ENCODE results near the gene ASMTL.
"Not testable (repeated sequence)": the region's sequence is repeated elsewhere in the genome, so short reads cannot be mapped to it uniquely, and the experiment has no call there.

ASMTL gene

DNA sequence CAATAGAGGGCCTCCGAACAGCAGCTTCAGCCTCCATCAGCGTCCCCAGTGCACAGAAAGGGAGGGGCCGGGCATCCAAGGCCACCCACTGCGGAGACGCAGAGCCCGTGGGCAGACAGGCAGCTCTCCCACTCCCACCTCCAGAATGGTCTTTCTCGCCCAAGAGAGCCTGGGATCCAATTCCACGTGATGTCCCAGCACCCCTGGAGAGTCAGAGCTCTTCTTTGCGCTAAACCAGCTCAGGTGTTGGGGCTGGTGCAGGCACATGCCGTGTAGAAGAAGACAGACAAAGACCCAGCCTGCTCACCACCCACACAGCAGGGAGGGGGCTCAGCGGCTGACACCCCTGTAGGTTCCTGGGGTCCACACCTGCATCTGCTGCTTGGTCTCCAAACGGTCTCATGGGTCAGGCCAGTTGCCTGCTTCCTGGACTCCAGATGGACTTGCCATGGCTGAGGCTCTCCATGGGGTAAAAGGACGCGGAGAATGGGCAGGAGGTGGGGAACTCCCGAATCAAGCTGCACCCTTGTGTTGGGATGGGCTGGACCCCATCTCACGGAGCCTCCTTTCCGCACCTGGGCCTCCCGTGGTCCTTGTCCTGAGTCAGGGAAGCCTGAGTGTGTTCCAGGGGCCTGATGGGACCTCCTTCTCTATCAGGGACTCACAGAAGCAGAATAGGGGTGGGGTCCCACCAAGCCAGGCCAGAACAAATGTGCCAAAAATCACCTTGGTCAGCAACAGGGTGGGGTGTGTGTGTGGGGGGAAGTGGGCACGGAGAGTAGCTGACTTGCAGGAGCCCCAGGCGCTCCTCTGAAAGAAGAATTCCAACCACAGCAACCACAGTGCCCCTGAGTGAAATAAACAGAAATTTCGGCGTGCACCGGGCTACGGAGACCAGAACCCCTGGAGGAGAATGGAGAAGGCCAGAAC lies 11.6 kb upstream of the ASMTL start:
- in situ Hi-C loops (cut with HindIII; ENCODE audit: low pct_ligation_motif_present, low pct_unique_long_range_greater_than_20kb, low sequenced_read_pairs), result no loop called here
- DNase-seq, result no peak

DNA sequence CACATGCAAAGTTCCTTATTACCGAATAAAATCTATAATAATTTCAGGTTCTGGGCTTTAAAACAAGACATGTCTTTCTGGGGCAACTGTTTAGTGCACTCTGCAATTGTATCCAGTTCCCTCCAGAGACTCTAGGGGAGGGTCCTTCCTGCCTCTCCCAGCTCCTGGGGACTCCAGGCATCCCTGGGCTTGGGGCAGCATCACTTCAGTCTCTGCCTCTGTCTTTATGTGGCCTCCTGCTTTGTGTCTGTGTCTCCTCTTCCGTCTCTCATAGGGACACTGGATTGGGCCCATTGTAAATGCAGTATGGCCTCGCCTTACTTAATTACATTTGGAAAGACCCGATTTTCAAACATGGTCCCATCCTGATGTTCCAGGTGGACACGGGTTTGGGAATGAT lies 10.9 kb upstream of the ASMTL start:
- no peak for DNase-seq
- in situ Hi-C loops (cut with HindIII; ENCODE audit: low pct_ligation_motif_present, low pct_unique_long_range_greater_than_20kb, low sequenced_read_pairs), result no loop called here

- in situ Hi-C loops (cut with HindIII; ENCODE audit: low pct_ligation_motif_present, low pct_unique_long_range_greater_than_20kb, low sequenced_read_pairs), result no loop called here
These were observed 10.0 kb upstream of the ASMTL start for GRCh38 chrX:1462596-1463251.

GRCh38 chrX:1462110-1462509 lies 9.4 kb upstream of the ASMTL start:
- no peak for DNase-seq
- in situ Hi-C loops (cut with HindIII; ENCODE audit: low pct_ligation_motif_present, low pct_unique_long_range_greater_than_20kb, low sequenced_read_pairs), result no loop called here

More at GRCh38 chrX:1462596-1463251, 10.0 kb upstream of the ASMTL start:
- DNase-seq, result peak; percentile 31

DNA sequence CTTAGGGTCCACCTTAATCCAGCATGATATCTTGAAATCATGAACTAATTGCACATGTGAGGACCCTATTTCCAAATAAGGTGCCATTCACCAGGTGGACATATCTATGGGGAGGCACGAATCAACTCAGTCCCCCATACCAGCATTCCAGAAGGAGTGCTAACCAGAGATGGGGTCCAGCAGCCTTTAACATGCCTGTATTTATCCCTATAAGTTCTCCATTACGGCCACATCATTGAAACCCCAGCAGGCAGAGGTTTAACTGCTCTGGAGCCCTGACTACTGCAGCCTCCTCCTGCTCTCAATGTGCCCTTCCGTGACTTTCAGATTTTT lies 3.2 kb upstream of the ASMTL start:
- in situ Hi-C loops (cut with HindIII; ENCODE audit: low pct_ligation_motif_present, low pct_unique_long_range_greater_than_20kb, low sequenced_read_pairs), result no loop called here

GRCh38 chrX:1453951-1454785 lies 1.5 kb upstream of the ASMTL start:
- peak; percentile 65 for DNase-seq
- in situ Hi-C loops (cut with HindIII; ENCODE audit: low pct_ligation_motif_present, low pct_unique_long_range_greater_than_20kb, low sequenced_read_pairs), result no loop called here

More for the DNA sequence above, 3.2 kb upstream of the ASMTL start:
- no peak for DNase-seq

DNA sequence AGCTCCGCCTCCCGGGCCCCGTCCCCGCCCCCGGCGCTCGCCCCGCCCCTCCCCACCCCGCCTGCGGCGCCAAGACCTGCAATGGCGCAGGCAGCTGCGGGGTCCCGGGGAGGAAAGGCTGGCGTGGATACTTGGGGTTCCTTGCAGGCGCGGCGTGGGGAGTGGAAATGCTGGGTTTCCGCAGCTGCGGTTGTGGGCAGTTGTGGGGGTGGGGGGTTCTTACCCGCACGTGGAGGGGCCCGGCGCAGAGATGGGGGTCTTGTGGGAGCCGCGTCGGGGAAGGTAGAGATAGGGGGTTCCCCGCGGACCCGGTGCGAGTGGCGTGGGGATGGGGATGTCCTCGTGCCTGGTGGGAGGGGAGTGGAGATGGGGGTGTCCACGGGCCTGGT lies 680 bp upstream of the ASMTL start:
- DNase-seq, result no peak

GRCh38 chrX:1451661-1452515 lies 821 bp downstream of the ASMTL start:
- in situ Hi-C loops (cut with HindIII; ENCODE audit: low pct_ligation_motif_present, low pct_unique_long_range_greater_than_20kb, low sequenced_read_pairs), result no loop called here
- no peak for DNase-seq

More for the DNA sequence above, 680 bp upstream of the ASMTL start:
- in situ Hi-C loops (cut with HindIII; ENCODE audit: low pct_ligation_motif_present, low pct_unique_long_range_greater_than_20kb, low sequenced_read_pairs), result no loop called here

- DNase-seq, result no peak
- in situ Hi-C loops (cut with HindIII; ENCODE audit: low pct_ligation_motif_present, low pct_unique_long_range_greater_than_20kb, low sequenced_read_pairs), result no loop called here
These were observed 1.5 kb downstream of the ASMTL start for GRCh38 chrX:1451251-1451660.

DNA sequence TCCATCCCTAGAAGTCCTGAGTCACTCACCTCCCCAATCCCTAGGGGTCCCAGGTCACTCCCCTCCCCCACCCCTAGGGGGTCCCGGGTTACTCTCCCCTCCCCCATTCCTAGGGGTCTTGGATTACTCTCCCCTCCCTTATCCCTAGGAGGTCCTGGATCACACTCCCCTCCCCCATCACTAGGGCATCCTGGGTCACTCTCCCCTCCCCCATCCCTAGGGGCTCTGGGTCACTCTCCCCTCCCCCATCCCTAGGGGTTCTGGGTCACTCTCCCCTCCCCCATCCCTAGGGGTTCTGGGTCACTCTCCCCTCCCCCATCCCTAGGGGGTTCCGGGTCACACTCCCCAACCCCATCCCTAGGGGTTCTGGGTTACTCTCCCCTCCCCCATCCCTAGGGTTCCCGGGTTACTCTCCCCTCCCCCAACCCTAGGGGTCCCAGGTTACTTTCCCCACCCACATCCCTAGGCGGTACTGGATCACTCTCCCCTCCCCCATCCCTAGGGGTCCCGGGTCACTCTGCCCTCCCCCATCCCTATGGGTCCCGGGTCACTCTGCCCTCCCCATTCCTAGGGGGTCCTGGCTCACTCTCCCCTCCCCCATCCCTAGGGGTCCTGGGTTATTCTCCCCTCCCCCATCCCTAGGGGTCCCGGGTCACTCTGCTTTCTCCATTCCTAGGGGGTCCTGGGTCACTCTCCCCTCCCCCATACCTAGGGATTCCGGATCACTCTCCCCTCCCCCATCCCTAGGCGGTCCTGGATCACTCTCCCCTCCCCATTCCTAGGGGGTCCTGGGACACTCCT lies 2.1 kb downstream of the ASMTL start:
- no peak for DNase-seq
- in situ Hi-C loops (cut with HindIII; ENCODE audit: low pct_ligation_motif_present, low pct_unique_long_range_greater_than_20kb, low sequenced_read_pairs), result no loop called here

DNA sequence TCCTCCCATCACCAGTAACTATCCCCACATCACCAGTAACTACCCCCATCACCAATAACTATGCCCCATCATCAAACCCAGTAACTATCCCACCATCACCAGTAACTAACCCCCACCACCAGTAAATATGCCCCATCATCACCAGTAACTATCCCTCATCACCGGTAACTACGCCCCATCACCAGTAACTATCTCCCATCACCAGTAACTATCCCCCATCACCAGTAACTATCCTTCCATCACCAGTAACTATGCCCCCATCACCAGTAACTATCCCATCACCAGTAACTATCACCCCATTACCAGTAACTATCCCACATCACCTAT lies 2.9 kb downstream of the ASMTL start:
- in situ Hi-C loops (cut with HindIII; ENCODE audit: low pct_ligation_motif_present, low pct_unique_long_range_greater_than_20kb, low sequenced_read_pairs), result no loop called here

GRCh38 chrX:1449036-1449822 lies 3.5 kb downstream of the ASMTL start:
- no peak for DNase-seq
- in situ Hi-C loops (cut with HindIII; ENCODE audit: low pct_ligation_motif_present, low pct_unique_long_range_greater_than_20kb, low sequenced_read_pairs), result no loop called here

More for the DNA sequence above, 2.9 kb downstream of the ASMTL start:
- DNase-seq, result no peak

DNA sequence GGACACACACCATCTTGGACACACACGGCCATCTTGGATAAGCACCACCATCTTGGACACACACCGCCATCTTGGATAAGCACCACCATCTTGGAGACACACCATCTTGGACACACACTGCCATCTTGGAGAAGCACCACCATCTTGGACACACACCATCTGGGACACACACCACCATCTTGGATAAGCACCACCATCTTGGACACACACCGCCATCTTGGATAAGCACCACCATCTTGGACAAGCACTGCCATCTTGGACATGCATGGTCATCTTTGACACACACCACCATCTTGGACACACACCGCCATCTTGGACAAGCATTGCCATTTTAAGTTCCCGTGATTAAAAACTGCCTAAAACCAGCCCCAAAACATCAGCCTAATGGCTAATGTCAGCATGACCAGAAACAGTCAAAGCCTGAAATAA lies 4.1 kb downstream of the ASMTL start:
- DNase-seq, result not testable (repeated sequence)

GRCh38 chrX:1447969-1448572 lies 4.6 kb downstream of the ASMTL start:
- DNase-seq; in situ Hi-C loops (cut with HindIII; ENCODE audit: low pct_ligation_motif_present, low pct_unique_long_range_greater_than_20kb, low sequenced_read_pairs): not testable (repeated sequence)

More for the DNA sequence above, 4.1 kb downstream of the ASMTL start:
- in situ Hi-C loops (cut with HindIII; ENCODE audit: low pct_ligation_motif_present, low pct_unique_long_range_greater_than_20kb, low sequenced_read_pairs), result not testable (repeated sequence)

DNA sequence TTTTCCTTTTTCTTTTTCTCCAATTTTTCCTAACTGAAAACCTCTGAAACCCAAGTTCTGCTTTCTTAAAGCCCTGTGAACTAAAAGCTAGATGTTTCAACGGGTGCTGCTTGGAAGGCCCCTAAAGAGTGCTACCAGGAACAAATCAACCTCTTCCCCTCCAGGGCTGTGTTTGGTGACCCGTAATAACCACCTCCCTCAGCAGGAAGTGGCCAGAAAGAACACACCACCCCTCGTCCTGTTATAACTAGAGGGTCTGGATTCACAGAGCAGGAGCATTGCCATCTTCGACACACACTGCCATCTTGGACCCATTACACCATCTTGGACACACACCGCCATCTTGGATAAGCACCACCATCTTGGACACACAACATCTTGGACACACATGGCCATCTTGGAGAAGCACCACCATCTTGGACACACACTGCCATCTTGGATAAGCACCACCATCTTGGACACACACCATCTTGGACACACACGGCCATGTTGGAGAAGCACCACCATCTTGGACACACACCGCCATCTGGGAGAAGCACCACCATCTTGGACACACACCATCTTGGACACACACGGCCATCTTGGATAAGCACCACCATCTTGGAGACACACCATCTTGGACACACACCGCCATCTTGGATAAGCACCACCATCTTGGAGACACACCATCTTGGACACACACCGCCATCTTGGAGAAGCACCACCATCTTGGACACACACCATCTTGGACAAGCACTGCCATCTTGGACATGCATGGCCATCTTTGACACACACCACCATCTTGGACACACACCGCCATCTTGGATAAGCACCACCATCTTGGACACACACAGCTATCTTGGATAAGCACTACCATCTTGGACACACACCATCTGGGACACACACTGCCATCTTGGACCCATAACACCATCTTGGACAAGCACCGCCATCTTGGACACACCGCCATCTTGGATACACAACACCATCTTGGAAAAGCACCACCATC lies 5.4 kb downstream of the ASMTL start:
- DNase-seq; in situ Hi-C loops (cut with HindIII; ENCODE audit: low pct_ligation_motif_present, low pct_unique_long_range_greater_than_20kb, low sequenced_read_pairs): not testable (repeated sequence)
